Measurements from ENCODE around the gene CDK14.
"Not testable (repeated sequence)": the region's sequence is repeated elsewhere in the genome, so short reads cannot be mapped to it uniquely, and the experiment has no call there.

Gene CDK14

GRCh38 chr7:91157579-91158320, 561.6 kb downstream of the CDK14 start:
- DNase-seq (ENCODE audit: low spot score): no peak

GRCh38 chr7:91162436-91162835, 566.3 kb downstream of the CDK14 start:
- DNase-seq (ENCODE audit: low spot score): no peak

GRCh38 chr7:91164506-91164905, 568.4 kb downstream of the CDK14 start:
- DNase-seq (ENCODE audit: low spot score): peak; percentile 5

DNA sequence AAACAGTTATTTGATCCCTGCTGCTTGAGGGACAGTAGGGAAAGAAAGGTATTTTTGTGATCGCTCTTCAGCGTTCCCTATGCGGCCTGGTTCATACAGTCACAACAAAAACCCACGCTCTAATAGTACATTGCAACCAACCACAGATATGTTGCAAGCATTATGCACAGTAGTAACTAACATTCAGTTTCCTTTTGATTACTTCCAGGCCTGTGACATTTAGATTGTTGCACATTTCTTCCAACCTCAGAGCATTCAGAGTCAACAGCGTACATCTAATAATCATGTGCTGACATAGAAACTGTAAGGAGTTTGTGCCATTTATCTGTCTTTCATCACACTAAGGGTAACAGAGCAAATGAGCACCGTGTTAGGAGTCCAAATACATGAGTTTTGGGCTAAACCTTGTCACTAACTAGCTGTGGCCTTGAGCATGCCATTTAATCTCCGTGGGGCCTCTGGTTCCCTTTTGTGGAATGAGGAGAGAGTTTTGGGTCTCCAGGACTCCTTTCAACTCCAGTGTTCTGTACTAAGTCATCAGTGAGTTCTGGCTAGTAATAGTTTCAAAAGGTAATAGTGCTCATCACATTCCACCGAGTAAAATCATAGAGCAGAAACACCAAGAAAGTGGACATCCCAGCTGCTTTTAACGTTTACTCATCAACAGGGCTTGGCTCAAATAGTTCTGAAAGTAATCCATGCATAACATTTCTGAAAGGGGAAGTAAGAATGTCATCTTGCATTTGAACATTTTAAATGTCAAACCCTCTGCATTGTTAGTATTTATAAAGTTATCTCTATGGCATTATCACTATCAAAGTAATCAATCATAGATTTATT, 569.1 kb downstream of the CDK14 start:
- DNase-seq (ENCODE audit: low spot score): no peak

- DNase-seq (ENCODE audit: low spot score): no peak
These were observed 569.7 kb downstream of the CDK14 start for GRCh38 chr7:91165846-91166230.

- no peak for DNase-seq (ENCODE audit: low spot score)
These were observed 573.0 kb downstream of the CDK14 start for GRCh38 chr7:91168871-91169829.

- no peak for DNase-seq (ENCODE audit: low spot score)
These were observed 573.7 kb downstream of the CDK14 start for GRCh38 chr7:91169830-91170191.

DNA sequence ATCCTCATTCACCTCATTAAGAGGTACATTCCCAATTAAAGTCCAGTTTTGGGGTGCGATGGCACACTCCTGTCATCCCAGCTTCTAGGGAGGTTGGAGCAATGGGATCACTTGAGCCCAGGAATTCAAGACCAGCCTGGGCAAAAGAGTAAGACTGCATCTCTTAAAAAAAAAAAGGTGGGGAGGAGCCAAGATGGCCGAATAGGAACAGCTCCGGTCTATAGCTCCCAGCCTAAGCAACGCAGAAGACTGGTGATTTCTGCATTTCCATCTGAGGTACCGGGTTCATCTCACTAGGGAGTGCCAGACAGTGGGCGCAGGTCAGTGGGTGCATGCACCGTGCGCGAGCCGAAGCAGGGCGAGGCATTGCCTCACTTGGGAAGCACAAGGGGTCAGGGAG, 577.1 kb downstream of the CDK14 start:
- DNase-seq (ENCODE audit: low spot score): not testable (repeated sequence)

- DNase-seq (ENCODE audit: low spot score): no peak
These were observed 584.6 kb downstream of the CDK14 start for GRCh38 chr7:91180746-91181145.

GRCh38 chr7:91181949-91182348, 585.8 kb downstream of the CDK14 start:
- no peak for DNase-seq (ENCODE audit: low spot score)

- DNase-seq (ENCODE audit: low spot score): no peak
These were observed 587.0 kb downstream of the CDK14 start for GRCh38 chr7:91182819-91183764.

DNA sequence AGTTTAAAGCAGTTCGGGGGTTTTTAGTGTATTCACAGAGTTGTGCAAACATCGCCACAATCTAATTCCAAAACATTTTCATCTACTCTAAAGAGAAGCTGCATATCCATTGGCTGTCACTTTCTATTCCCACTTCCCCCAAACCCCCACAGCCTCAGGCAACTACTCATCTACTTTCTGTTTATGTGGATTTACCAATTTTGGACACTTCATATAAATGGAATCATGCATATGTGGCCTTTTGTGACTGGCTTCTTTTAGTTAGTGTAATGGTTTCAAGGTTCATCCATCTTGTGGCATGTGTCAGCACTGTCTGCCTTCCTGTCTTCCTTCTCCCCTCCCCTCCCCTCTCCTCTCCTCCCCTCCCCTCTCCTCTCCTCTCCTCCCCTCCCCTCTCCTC, 589.6 kb downstream of the CDK14 start:
- DNase-seq (ENCODE audit: low spot score): no peak

GRCh38 chr7:91187061-91187460, 590.9 kb downstream of the CDK14 start:
- no peak for DNase-seq (ENCODE audit: low spot score)

GRCh38 chr7:91191771-91192170, 595.6 kb downstream of the CDK14 start:
- DNase-seq (ENCODE audit: low spot score): no peak

DNA sequence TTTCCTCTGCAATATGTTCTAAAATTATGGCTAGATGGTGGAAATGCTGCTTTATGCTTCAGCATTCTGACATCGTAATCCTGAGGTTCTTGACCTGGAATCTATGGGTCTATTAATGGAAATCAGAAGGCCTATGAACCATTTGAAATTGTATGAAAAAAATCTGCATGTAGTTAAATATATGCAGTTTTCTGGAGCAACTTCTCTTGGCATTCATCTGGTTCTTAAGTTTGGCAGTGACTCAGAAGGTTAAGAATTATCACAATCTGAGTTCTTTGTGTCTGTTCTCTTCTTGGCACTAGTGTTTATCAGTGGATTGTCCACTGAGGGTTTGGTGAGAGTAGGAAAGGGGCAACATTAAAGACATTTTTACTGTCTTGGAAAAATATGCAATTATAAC, 597.0 kb downstream of the CDK14 start:
- DNase-seq (ENCODE audit: low spot score): no peak

- DNase-seq (ENCODE audit: low spot score): no peak
These were observed 598.7 kb downstream of the CDK14 start for GRCh38 chr7:91194841-91195240.

- DNase-seq (ENCODE audit: low spot score): no peak
These were observed 599.9 kb downstream of the CDK14 start for GRCh38 chr7:91196058-91196457.

- no peak for DNase-seq (ENCODE audit: low spot score)
These were observed 602.2 kb downstream of the CDK14 start for GRCh38 chr7:91198371-91198770.

GRCh38 chr7:91199601-91200000, 603.5 kb downstream of the CDK14 start:
- no peak for DNase-seq (ENCODE audit: low spot score)

- DNase-seq (ENCODE audit: low spot score): no peak
These were observed 605.5 kb downstream of the CDK14 start for GRCh38 chr7:91201442-91202113.

Measured in globus pallidus (tissue), 1 donor.